LHCN-M2 (cell line): ENCODE measurements around the gene MYOM3. TPM values are rescaled to one million over a fixed set of nuclear protein-coding genes. Genes with fewer than 3 reads are reported as not detected.

Experiments used
- DNase-seq: peaks from one replicate; pipeline ENCODE4 v3.0.0-alpha.2; 2012; ENCODE audit warnings: low read depth
- total RNA-seq: library from RNA; depleted of rRNA; stranded (reverse); fragments of >200 nt; gene quantifications from 2 replicates; pipeline ENCODE4 v1.2.3, GENCODE V29; 2014

Gene MYOM3
- total RNA-seq, 1 experiment from 2014 or later: not detected

DNA sequence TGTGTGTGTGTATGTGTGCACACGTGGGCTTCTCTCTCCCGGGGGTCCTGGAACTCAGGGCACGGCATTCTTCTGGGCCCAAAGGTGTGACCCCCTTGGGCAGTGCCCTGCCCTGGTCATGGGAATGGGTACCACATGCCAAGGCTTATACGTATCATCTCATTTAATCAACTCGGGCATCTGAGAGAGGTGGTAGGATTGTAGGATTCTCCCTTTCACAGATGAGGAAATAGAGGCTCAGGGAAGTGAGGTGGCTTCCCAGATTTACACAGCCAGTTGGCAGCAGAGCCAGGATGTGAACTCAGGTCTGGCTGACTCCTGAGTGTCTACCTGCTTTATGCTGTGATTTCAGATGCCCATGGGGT is 15.2 kb downstream of the MYOM3 start:
- DNase-seq: no peak

DNA sequence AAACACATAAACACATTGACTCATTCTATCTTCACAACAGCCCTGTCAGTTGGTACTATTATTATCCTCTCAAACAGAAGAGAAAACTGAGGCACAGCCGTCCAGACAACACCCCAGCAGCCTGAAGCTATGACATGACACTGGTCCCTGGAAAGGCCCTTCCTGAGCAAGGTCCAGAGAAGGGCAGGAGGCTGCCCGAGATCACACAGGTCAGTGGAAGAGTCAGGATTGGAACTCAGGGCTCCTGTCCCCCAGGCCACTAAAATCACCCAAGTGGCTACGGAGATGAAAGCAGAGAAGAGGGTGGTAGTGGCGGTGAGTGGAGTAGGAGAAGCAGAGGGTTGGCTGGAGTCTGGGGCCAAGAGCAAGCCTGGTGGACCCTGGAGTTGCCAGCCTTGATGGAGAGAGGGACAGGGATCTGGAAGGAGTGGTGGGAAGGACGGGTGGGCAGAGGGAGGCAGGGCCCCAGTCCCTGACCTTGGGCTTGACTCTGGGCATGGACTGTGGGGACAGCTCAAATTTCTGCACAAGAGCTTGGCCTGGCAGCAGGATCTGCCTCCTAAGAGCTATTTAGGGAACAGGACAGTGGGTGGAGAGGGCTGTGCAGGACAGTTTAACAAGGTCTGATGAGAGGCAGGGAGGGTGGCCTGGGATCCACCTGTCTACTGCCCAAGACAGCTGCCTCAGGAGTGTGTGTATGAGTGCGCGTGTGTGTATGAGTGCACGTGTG is 15.8 kb downstream of the MYOM3 start:
- peak; percentile 8 for DNase-seq

DNA sequence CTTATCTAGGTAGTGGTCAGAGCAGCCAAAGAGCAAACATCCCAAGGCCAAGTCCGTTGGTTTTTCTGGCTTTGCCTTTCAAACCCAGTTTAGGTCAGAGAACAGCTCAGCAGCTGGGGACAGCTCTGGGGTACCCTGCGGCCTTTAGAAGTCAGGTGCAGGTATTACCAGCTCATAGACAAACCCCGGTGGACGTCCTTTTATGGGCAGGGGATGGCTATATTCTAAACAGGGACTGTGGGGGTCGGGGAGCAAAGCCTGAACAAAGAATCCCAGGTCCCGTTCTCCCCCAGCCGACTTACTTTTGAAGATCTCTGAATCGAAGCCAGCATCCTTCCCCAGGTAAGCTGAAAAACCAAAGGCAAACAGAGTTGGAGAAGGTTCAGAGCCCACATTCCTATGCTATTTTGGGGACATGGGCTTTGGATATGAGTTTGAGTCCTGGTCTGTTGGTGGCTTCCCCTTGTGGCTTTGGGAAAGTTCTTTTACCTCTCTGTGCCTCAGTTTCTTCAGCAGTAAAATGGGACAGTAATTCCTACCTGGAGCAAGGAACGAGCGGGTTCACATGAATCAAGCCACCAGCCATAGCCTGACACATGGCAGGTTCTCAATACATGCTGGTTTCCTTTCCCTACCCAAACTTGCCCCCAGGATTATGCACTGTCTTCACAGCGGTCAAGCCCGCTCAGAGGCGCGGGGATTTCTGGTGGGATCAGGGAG is 16.6 kb downstream of the MYOM3 start:
- DNase-seq: no peak

DNA sequence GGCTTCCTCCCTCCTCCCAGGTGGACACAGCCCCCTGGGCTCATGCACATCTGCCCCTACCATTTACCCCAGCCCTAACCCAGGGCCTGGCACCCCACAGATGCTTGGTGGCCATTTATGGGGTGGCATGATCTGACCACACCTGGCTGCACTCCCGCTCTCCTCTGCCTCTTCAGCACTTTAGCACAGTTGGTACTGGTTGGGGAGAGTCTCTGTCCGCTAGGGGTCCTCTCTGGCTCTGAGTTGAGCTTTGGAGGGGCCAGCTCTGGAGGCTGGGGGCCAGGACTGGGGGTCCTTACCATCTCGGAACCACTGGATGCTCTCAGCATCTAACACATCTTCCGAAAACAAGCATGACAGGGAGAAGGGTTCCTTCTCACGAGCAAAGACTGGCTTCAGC is 17.4 kb downstream of the MYOM3 start:
- DNase-seq: no peak

DNA sequence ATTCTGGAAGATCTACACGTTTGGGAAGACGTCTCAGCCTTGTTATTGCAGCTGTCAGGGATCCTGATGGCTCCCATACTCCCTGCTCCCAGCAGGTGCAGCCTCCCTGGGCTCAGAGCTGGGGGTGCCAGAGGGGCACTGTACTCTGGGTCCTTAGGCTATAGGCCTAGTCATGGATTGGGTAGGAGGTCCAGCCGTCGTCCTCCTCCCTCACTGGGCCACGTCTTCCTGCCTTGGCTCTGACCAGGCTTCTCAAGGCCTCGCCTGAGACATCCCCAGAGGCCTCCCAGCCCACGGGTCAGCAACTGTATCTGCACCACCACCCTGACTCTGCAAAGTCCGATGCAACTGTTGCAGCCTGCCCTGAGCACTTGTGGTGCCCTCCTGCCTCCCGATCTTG is 18.2 kb downstream of the MYOM3 start:
- DNase-seq: no peak

DNA sequence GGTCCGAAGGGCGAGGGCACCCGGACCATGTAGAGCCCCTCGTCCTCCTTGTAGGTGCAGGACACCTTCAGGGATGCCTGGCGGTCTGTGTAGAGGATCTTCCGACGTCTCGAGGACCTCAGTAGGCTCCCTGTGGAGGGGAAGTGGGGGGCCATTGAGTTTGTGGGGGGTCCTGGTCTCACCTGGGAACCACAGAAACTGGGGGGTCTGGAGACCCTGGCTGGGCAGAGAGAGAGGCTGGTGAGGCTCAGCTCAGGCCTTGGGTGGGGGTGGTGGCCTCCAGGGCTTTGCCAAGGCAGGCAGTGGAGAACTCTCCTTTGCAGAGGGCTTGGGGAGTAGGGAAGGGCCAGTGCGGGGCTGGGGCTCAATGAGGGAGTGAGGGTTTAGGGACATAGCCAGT is 19.0 kb downstream of the MYOM3 start:
- no peak for DNase-seq

DNA sequence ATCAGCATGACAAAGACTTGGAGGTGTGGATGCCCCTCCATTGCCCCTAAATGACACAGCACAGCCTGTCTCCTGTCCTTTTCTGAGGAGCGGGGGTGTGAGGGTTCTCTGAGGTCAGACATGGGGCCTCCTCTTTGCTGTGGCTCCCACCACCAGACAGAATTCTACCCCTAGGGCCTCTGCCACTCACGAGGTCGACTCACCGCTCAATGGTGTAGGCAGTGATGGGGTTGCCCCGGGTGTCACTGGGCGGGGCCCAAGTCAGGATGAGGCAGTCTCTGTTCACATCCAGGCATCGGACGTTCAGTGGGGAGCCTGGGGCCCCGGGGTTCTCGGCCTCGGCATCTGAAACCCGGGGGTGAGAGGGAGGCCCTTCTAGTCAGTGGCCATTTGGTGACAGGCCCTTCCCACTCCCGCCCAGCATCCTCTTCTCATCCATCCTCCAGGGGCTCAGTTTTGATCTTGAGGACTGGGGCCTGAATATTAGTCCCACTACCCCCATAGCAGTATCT is 19.9 kb downstream of the MYOM3 start:
- DNase-seq: no peak

DNA sequence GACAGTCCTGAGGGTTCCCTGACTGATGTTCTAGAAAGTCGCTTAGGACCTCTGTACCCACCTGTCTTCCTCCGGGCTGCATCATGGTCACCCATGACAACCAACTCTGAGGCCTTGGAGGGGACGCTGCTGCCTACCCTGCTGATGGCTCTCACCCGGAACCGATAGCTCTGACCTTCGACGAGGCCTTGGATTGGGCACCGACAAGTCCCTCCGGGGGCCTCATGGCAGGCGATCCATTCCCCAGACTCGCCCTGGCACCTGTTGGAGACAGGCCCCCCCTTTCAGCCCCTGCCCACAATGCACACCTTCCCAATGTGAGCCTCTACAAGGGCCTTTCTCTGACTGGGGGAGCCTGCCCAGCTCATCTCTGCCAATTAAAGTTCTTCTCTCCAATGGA is 21.2 kb downstream of the MYOM3 start:
- no peak for DNase-seq

DNA sequence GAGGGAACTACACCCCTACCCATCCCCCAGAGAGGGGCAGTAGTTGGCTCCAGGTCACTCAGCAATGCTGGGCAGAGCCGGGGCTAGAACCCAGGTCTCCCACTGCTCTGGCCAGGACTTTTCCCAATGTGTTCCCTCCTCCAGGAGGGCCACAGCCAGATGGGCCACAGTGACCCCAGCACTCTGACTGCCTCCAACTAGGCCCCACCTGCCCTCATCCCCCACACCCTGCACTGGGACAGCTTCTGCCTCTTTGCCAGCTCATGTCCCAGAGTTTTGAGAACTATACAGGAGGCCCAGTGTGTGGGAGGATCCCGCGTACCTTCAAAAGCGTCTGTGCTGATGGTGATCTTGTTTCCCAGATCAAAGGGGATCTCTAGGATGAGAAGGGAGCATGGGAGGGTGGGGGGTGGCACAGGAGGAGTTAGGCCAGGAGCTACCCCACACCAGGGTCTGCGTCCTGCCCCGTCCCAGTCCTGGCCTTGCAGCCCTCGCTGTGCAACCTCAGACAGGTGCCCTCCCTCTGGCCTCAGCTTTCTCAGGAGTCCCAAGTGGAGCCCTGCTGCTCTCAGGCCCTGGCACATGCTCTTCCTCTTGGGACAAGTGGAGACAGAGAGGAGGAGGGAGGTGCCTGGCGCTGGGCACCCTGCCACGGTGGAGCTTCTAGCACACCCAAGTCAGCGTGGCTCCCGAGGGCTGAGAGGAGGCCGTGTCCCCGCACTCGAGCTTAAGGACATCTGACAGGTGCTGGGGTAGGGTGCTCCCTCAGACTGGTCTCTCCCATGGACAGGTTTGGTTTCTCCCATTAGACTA is 22.0 kb downstream of the MYOM3 start:
- DNase-seq: no peak

DNA sequence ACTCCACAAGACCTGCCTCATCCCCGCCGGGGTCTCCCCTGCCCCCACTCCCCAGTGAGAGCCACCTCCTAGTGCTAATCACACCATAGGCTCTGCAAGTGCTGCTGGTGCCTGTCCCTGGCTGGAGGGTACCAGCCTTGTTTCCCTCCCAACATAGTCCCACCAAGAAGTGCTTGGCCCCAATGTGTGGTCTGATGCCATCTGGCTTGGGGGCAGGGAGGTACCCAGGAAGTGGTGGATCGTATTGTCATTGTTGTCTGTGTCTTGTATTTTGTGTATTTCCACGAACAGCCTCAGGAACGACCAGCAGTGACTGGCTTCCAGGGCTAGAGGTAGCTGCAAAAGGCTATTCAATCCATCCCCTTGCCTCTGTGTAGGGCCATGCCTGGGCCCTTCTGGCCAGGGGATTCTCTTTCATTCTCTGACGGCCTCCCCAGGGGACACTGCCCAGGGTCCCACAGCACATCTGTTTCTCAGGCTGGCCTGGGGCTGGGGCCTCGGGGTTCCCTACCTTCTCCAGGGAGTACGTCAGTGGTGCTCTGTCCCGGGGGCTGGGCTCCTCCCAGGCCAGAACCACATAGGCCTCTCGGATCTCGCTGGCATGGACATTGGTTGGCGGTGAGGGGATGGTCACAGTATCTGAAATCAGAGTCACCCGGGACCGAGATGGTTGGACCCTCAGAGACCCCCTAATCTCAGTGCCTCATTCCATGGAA is 22.8 kb downstream of the MYOM3 start:
- DNase-seq: no peak

DNA sequence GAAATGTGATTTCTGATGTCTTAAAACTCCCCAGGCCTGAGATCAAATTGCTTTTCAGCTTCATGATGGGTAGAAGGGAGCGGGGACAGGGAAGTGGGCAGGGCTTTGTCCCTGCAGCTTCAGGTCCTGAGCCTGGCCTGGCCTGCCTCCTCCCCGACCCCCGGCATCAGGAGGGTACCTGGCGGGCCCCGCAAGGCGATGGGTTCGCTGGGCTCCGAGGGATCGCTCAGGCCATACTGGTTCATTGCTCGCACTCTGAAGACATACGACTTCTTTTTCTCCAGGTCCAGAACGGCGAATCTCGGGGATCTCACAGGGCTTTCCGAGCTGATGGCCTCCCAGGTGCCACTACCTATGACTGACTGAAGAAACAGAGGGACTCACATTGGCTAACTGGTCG is 25.5 kb downstream of the MYOM3 start:
- no peak for DNase-seq

DNA sequence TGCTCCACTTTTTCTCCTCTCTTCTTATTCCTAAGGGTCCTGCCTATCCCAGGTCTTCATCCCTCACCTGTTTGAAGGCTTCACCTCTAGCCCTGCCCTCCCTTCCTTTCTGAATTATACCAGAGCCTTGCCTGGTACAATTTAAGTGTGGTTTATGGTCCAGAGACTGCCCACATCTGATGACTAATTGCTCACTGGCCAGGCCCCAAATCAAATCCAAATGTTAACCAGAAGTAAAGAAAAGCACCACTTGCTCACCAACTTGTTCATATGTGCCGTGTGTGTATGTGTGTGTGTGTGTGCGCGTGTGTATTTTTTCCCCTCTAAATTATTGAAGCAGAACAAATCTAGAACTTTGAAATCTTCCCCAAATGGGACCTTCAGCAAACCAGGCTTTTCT is 26.4 kb downstream of the MYOM3 start:
- DNase-seq: peak; percentile 34

DNA sequence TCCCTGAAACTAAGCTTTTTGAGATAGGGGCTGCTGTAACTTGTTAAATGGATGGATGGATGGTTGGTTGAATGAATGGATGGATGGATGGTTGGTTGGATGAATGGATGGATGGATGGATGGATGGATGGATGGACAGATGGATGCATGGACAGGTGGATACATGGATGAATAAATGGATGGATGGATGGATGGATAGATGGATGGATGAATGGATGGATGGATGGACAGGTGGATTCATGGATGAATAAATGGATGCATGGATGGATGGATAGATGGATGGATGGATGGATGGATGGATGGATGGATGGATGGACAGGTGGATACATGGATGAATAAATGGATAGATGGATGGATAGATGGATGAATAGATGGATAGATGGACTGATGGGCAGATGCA is 26.9 kb downstream of the MYOM3 start:
- DNase-seq: no peak

DNA sequence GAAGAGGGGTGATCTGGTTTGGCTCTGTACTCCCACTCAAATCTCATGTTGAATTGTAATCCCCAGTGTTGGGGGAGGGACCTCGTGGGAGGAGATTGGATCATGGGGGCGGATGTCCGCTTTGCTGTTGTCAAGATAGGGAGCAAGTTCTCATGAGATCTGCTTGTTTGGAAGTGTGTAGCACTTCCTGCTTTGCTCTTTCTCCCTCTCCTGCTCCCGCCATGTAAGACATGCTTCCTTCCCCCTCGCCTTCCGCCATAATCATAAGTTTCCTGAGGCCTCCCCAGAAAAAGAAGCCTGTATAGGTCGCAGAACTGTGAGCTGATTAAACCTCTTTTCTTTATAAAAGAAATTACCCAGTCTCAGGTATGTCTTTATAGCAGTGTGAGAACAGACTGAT is 27.9 kb downstream of the MYOM3 start:
- no peak for DNase-seq

DNA sequence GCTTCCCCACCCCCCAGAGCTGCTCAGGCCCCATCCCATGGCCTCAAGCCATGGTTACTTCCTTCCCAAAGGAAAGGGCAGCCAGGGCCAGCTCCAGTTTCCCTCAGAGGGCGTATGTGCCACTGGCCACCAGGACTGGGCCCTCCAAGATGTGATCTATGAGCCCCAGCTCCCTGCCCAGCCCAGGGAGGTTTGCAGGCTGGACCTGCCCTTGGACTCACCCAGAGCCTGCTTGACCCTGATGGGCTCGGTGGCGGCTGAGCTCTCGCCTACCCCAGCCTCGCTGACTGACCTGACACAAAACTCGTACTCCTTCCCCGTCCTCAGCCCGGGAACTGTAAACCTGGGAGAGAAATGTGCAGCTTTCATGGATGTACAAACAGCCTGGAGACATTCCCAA is 29.6 kb downstream of the MYOM3 start:
- no peak for DNase-seq

DNA sequence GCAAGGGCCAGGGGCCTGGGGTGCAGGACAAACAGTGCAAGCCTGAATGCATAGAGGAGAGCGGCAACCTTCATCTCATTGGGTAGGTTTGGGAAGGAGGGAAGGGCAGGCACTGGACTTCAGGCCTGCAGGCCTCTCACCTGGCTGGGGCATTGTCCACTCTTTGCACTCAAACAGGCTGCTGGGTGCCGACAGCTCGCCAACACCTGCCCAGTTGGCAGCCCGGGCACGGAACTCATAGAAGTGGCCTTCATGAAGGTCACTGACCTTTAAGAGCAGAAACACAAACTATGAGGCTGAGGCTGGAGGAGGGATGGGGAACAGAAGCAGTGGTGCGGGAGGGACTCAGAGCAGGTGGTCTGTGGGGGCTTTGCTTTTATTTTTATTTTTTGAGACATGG is 30.7 kb downstream of the MYOM3 start:
- DNase-seq: no peak

DNA sequence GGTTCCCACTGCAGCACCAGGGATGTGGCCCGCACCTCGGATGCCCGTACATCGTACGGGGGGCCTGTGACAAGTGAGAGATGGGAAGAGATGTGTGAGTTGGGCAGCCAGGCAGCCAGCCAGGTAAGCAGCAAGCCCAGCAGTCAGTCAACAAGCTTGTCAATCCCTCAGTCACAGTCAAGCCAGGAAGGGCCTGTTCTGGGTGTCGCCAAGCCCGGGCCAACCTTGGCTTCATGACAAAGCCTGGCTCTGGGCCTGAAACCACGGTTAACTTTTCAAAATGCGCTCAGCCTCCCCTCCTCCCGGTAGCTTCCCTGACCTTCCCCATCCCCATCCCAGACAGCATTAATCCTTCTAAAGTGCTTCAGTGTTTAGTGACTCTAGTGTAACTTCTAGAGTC is 31.8 kb downstream of the MYOM3 start:
- no peak for DNase-seq

DNA sequence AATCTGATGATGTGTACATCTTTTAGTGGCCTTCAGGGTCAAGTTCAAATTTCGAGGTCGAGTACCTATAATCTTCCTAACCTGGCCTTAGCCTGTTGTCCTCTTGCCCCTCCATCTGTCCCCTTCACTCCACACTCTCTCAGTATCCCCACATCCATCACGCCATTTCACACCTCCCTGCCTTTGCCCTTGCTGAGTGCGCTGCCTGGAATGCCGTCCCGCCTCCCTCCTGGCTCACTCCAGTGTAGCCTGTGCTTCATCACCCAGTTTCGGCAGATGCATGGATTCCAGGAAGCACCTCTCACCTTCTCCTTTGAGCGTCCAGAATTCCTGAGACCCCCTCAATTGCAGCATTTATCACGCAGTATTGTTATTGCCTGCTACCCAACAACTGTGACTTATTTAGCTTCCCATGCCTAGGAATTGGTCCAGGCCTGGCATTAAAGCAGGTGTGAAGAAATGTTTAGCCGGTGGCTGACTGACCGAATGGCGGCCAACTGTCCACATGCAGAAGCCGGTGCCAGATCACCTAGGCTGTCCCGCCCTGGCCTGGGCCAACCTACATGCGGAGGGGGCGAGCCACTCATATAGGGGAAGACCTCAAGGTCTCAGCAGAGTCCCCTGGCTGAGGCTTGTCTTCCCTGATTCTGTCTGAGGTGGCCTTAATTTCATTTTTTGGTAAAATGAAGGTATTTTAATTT is 34.5 kb downstream of the MYOM3 start:
- no peak for DNase-seq

DNA sequence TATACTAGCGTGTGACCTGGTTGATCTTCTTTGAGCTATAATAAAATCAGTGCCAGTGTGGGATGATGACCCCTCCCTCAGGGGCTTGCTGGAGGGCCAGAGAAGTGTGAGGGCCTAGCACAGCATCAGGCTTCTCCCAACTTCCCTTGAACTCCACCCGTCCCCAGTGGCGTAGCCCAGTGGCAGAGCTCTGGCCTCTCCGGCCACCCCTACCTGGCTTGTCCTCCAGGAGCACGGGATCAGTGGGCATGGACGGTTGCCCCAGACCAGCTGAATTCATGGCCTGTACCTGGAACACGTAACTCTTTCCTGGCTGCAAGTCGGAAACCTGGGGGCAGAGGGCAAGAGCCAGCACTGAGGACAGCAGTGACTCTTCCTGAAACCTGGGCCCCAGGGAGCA is 36.0 kb downstream of the MYOM3 start:
- DNase-seq: no peak

DNA sequence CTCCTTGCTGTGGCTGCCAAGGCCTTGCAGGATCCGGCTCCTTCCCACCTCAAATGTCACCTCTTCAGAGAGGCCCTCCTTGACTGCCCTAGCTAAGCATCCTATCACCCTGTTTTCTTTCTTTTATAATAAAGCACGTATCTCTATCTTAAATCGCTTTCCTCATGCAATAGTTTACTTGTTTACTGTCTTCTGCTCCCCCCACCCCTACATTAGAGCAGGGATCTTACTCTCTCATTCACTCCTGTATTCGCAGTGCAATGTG is 36.4 kb downstream of the MYOM3 start:
- no peak for DNase-seq

DNA sequence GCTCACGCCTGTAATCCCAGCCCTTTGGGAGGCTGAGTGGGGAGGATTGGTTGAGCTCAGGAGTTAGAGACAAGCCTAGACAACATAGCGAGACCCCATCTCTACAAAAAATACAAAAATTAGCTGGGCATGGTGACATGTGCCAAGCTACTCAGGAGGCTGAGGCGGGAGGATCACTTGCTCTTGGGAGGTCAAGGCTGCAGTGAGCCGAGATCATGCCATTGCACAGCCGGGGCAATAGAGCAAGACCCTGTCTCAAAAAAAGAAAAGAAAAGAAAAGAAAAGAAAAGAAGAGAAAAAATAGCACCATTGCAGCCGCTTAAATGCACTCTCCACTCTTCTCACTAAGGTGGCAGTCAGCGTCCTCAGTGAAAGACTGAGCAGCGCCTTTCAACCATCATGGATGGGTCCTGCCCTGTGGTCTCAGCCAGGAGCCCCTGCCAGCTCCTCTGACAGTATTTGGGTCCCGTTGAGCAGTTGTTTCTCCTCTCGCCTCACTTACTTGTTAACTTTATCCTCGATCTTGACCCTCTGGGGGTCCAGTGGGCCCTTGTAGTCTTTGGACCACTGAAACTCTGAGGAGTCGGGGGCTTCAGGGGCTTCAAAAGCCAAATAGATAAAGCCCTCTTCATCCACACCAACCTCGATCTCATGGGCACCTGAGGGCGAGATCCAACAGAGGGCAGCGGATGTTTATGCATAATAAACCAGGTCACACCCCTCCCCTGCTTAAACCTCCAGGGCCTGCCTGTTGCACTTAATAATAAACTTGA is 36.9 kb downstream of the MYOM3 start:
- DNase-seq: no peak
